Kidney epithelial cell (primary cell): ENCODE measurements around the gene DNAJC9. TPM values are rescaled to one million over a fixed set of nuclear protein-coding genes. Genes with fewer than 3 reads are reported as not detected.

ENCODE experiments used
- DNase-seq: peaks from one replicate; pipeline ENCODE4 v3.0.0-alpha.2; 2010; ENCODE audit warnings: low read depth
- H3K27me3 ChIP-seq: 2 replicates; pipeline ENCODE4 v1.6.0; 2011; ENCODE audit warnings: low read length; ENCODE audit not compliant: control insufficient read depth, insufficient read depth
- H3K36me3 ChIP-seq: 2 replicates; pipeline ENCODE4 v1.5.1; 2011; ENCODE audit warnings: low read length; ENCODE audit not compliant: control insufficient read depth, insufficient read depth
- H3K4me3 ChIP-seq: 2 replicates; pipeline ENCODE4 v1.5.1; 2011; ENCODE audit warnings: low read depth, mild to moderate bottlenecking, control low read depth, low read length
- total RNA-seq: library from RNA; depleted of rRNA; stranded (reverse); fragments of >200 nt; gene quantifications from 2 replicates; pipeline ENCODE4 v1.2.3, GENCODE V29; 2015
- TF ChIP-seq, protein P1 (sequence below): IDR thresholded peaks from 2 replicates; pipeline ENCODE4 v1.5.1; 2011; ENCODE audit warnings: mild to moderate bottlenecking, moderate library complexity, low read length, control low read depth, inconsistent platforms; ENCODE audit not compliant: insufficient read depth, poor library complexity, severe bottlenecking

Gene DNAJC9
- total RNA-seq = 40.0 and 42.2 TPM in 2 replicates

- DNase-seq = peak; percentile 68
- TF ChIP-seq, protein P1, sequence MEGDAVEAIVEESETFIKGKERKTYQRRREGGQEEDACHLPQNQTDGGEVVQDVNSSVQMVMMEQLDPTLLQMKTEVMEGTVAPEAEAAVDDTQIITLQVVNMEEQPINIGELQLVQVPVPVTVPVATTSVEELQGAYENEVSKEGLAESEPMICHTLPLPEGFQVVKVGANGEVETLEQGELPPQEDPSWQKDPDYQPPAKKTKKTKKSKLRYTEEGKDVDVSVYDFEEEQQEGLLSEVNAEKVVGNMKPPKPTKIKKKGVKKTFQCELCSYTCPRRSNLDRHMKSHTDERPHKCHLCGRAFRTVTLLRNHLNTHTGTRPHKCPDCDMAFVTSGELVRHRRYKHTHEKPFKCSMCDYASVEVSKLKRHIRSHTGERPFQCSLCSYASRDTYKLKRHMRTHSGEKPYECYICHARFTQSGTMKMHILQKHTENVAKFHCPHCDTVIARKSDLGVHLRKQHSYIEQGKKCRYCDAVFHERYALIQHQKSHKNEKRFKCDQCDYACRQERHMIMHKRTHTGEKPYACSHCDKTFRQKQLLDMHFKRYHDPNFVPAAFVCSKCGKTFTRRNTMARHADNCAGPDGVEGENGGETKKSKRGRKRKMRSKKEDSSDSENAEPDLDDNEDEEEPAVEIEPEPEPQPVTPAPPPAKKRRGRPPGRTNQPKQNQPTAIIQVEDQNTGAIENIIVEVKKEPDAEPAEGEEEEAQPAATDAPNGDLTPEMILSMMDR = peak; percentile 9
- Histone ChIP-seq H3K27me3 (no peaks in the 10 kb centered on the region), H3K36me3 (no peaks in the 10 kb centered on the region), H3K4me3 (peak within 1 kb of the TSS; percentile 94)
Observed at GRCh38 chr10:73246646-73247508, at the start of gene DNAJC9. Gene DNAJC9, minus strand, starts transcription at chr10:73247255. Its CDS starts 66 bp downstream, at chr10:73247189.

DNA sequence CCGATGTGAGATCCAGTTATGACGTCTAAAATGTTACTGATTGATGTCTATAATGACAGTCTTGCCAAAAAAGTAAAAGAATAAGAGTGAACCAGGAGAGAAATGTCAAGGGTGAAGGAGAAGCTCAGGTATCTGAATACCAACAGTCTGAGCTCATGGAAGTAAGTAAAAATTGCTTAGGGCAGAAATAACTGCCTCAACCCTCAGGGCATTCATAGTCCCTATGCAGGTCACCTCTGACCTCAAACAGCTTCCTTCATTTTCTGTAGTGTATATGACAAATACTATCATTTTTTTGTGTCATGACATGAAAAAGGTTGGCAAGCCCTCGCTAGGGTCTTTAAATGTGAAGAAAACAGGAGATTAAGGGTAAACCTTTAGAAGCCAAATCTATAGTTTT is 46.4 kb upstream of the DNAJC9 start:
- Histone ChIP-seq H3K27me3 (no peaks in the 10 kb centered on the region), H3K36me3 (no peaks in the 10 kb centered on the region)
- TF ChIP-seq, protein P1 = no peak

DNA sequence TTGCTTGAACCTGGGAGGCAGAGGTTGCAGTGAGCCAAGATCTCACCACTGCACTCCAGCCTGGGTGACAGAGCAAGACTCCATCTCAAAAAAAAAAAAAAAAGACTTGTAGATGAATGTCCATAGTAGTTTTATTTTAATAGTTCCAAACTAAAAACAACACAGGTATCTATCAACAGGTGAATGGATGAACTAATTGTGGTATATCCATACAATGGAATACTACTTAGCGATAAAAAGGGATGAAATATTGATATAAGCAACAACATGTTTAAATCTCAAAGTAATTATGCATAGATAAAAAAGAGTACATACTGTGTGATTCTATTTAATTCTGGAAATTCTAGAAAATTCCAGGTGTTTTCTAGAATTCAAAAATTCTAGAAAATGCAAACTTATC is 42.9 kb upstream of the DNAJC9 start:
- H3K4me3 ChIP-seq = no peak overlapping the region
- TF ChIP-seq, protein P1 = no peak
- no peak for DNase-seq
- H3K27me3 ChIP-seq = no peaks in the 10 kb centered on the region
- no peaks in the 10 kb centered on the region for H3K36me3 ChIP-seq

More for the DNA sequence above, 46.4 kb upstream of the DNAJC9 start:
- no peak for DNase-seq
- no peak overlapping the region for H3K4me3 ChIP-seq

- Histone ChIP-seq H3K36me3 (no peaks in the 10 kb centered on the region), H3K27me3 (no peaks in the 10 kb centered on the region), H3K4me3 (no peak overlapping the region)
- TF ChIP-seq, protein P1 = no peak
- no peak for DNase-seq
Observed at GRCh38 chr10:73287441-73287840, 40.4 kb upstream of the DNAJC9 start.

DNA sequence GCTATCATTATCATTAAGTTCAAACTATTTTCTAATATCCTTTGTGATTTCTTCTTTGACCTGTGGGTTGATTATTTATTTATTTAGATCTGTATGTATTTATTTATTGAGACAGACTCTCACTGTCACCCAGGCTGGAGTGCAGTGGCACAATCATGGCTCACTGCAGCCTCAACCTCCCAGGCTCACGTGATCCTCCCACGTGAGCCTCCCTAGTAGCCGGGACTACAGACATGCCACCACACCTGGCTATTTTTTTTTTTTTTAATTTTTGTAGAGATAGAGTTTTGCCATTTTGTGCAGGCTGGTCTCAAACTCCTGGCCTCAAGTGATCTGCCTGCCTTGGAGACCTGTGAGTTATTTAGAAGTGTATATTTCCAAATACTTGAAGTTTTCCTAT is 34.0 kb upstream of the DNAJC9 start:
- no peaks in the 10 kb centered on the region for H3K36me3 ChIP-seq
- no peak for DNase-seq
- no peaks in the 10 kb centered on the region for H3K27me3 ChIP-seq
- TF ChIP-seq, protein P1 = no peak
- H3K4me3 ChIP-seq = no peak overlapping the region
